Germinal center (tissue), 1 donor: ENCODE data around the gene SLC15A4.
"Not testable (repeated sequence)": the region's sequence is repeated elsewhere in the genome, so short reads cannot be mapped to it uniquely, and the experiment has no call there.

Source experiments
- DNase-seq: peaks from one replicate; pipeline ENCODE4 v3.0.0; 2012; ENCODE audit warnings: mixed read lengths, low spot score

The SLC15A4 gene

GRCh38 chr12:128823916-128824839 is at the start of gene SLC15A4:
Gene SLC15A4 (minus strand): TSS chr12:128823958. CDS start chr12:128823943, 15 bp downstream.
- DNase-seq, result peak; percentile 97

- DNase-seq, result no peak
These were observed 48.5 kb upstream of the SLC15A4 start for GRCh38 chr12:128872303-128872702.

GRCh38 chr12:128871516-128871892 is 47.7 kb upstream of the SLC15A4 start:
- DNase-seq, result no peak

- DNase-seq, result no peak
These were observed 43.7 kb upstream of the SLC15A4 start for GRCh38 chr12:128867466-128867865.

GRCh38 chr12:128864516-128865186 is 40.9 kb upstream of the SLC15A4 start:
- no peak for DNase-seq

- no peak for DNase-seq
These were observed 40.2 kb upstream of the SLC15A4 start for GRCh38 chr12:128863957-128864356.

- DNase-seq, result no peak
These were observed 37.7 kb upstream of the SLC15A4 start for GRCh38 chr12:128861226-128862016.

- no peak for DNase-seq
These were observed 35.6 kb upstream of the SLC15A4 start for GRCh38 chr12:128859311-128859710.

GRCh38 chr12:128857133-128857763 is 33.5 kb upstream of the SLC15A4 start:
- no peak for DNase-seq

GRCh38 chr12:128856791-128857078 is 33.0 kb upstream of the SLC15A4 start:
- DNase-seq, result no peak

GRCh38 chr12:128856035-128856790 is 32.5 kb upstream of the SLC15A4 start:
- no peak for DNase-seq

GRCh38 chr12:128853600-128854197 is 29.9 kb upstream of the SLC15A4 start:
- DNase-seq, result peak; percentile 15

GRCh38 chr12:128852885-128853599 is 29.3 kb upstream of the SLC15A4 start, which contains the start of gene GLT1D1:
Gene GLT1D1 (plus strand): TSS chr12:128853478. CDS start chr12:128853582, 104 bp downstream.
- no peak for DNase-seq

GRCh38 chr12:128852026-128852698 is 28.4 kb upstream of the SLC15A4 start:
- DNase-seq, result no peak

- not testable (repeated sequence) for DNase-seq
These were observed 27.7 kb upstream of the SLC15A4 start for GRCh38 chr12:128851429-128851828.

- no peak for DNase-seq
These were observed 26.6 kb upstream of the SLC15A4 start for GRCh38 chr12:128850400-128850799.

GRCh38 chr12:128849806-128850205 is 26.0 kb upstream of the SLC15A4 start:
- not testable (repeated sequence) for DNase-seq

GRCh38 chr12:128848371-128848770 is 24.6 kb upstream of the SLC15A4 start:
- DNase-seq, result no peak

- DNase-seq, result not testable (repeated sequence)
These were observed 22.9 kb upstream of the SLC15A4 start for GRCh38 chr12:128846671-128847070.
